Activated naive CD4-positive, alpha-beta T cell treated with anti-CD3 and anti-CD28 coated beads, Interleukin-2, amount 50 U/mL, for 24 hours (primary cell): ENCODE data around the gene PIGS.
"Not testable (repeated sequence)": the region's sequence is repeated elsewhere in the genome, so short reads cannot be mapped to it uniquely, and the experiment has no call there.

Experiments used
- H3K27ac Mint-ChIP-seq: one replicate; pipeline ENCODE4 v1.8.0; 2021; ENCODE audit warnings: mild to moderate bottlenecking, mixed read lengths
- H3K27me3 Mint-ChIP-seq: one replicate; pipeline ENCODE4 v1.8.0; 2021; ENCODE audit warnings: mixed read lengths
- H3K36me3 Mint-ChIP-seq: one replicate; pipeline ENCODE4 v1.8.0; 2021; ENCODE audit warnings: mixed read lengths
- H3K4me1 Mint-ChIP-seq: one replicate; pipeline ENCODE4 v1.8.0; 2021; ENCODE audit warnings: mixed read lengths
- H3K4me3 Mint-ChIP-seq: one replicate; pipeline ENCODE4 v1.8.0; 2021; ENCODE audit warnings: mild to moderate bottlenecking, mixed read lengths
- H3K9me3 Mint-ChIP-seq: one replicate; pipeline ENCODE4 v1.8.0; 2021; ENCODE audit warnings: mixed read lengths

PIGS gene

GRCh38 chr17:28597606-28598383, 26.5 kb upstream of the PIGS start:
- H3K27me3 Mint-ChIP-seq = no peaks in the 10 kb centered on the region
- no peaks in the 10 kb centered on the region for H3K9me3 Mint-ChIP-seq
- H3K36me3 Mint-ChIP-seq = no peaks in the 10 kb centered on the region
- peak overlapping the region; percentile 94 for H3K27ac Mint-ChIP-seq
- H3K4me1 Mint-ChIP-seq = peaks cover 22% of the 10 kb centered on the region
- H3K4me3 Mint-ChIP-seq = peak overlapping the region; percentile 93

DNA sequence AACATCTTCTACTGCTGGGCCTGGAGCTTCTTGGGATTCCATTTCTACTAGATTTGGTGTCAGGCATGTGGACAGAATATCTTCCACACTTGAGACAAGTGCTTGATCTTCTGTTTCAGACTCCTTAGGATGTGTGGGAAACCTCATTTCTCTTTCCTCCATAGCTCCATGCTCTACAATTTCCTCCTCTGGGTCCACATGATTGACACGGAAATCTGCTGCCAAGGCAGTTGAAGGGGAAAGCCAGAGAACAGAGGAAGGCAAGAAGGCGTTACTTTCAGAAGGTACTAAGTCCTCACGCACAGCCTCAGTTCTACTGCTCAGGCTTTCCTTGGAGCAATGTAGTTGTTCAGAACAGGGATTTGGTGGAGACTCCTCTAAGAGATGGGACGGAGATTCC, 20.9 kb upstream of the PIGS start:
- no peak overlapping the region for H3K27ac Mint-ChIP-seq
- H3K27me3 Mint-ChIP-seq = no peaks in the 10 kb centered on the region
- no peaks in the 10 kb centered on the region for H3K9me3 Mint-ChIP-seq
- no peak overlapping the region for H3K4me3 Mint-ChIP-seq
- H3K4me1 Mint-ChIP-seq = no peaks in the 10 kb centered on the region
- H3K36me3 Mint-ChIP-seq = peaks cover 1% of the 10 kb centered on the region

DNA sequence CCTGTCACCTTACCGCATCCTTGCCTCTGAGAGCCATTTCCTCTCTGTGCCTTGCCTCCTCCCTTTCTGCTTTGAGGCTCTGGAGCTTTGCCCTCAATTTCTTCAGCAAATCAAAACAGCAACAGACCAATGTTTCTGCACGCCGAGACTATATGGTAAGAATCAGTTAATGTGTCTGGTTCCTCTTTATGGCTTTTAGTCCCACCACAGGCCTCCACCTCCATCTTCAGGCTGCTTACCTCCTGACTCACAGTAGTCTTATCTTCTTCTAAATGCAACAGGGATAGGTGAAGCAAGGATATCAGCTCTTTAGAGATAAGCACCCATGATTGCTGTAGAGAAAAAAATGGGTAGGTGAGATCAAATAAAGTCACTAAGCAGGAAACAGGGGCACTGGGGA, 14.5 kb upstream of the PIGS start:
- no peaks in the 10 kb centered on the region for H3K27me3 Mint-ChIP-seq
- H3K9me3 Mint-ChIP-seq = no peaks in the 10 kb centered on the region
- H3K4me1 Mint-ChIP-seq = no peaks in the 10 kb centered on the region
- no peak overlapping the region for H3K4me3 Mint-ChIP-seq
- H3K27ac Mint-ChIP-seq = no peak overlapping the region
- H3K36me3 Mint-ChIP-seq = peaks cover 4% of the 10 kb centered on the region

- no peaks in the 10 kb centered on the region for H3K9me3 Mint-ChIP-seq
- H3K27ac Mint-ChIP-seq = no peak overlapping the region
- peaks cover 4% of the 10 kb centered on the region for H3K36me3 Mint-ChIP-seq
- H3K27me3 Mint-ChIP-seq = no peaks in the 10 kb centered on the region
- H3K4me3 Mint-ChIP-seq = no peak overlapping the region
- no peaks in the 10 kb centered on the region for H3K4me1 Mint-ChIP-seq
Observed at GRCh38 chr17:28584434-28584833, 13.1 kb upstream of the PIGS start.

DNA sequence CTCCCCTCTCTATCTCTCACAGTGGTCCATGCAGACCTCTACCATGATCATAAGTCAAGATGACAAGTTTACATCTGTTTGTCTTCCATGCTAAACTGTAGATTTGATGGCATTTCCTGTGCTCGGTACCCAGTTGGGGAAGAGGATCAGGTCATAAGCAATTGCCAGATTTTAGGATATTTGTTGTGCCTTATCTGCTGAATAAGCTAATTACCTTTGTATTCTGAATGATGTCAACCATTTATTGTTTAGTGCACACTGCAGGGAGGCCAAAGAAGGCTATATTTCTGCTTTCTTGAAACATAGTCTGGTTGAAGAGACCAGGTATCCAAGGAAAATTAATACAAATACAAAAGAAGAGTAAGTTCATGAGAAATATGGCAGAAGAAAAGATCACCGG, 11.2 kb upstream of the PIGS start:
- no peak overlapping the region for H3K4me3 Mint-ChIP-seq
- H3K27ac Mint-ChIP-seq = no peak overlapping the region
- H3K27me3 Mint-ChIP-seq = no peaks in the 10 kb centered on the region
- H3K36me3 Mint-ChIP-seq = peaks cover 2% of the 10 kb centered on the region
- no peaks in the 10 kb centered on the region for H3K9me3 Mint-ChIP-seq
- H3K4me1 Mint-ChIP-seq = no peaks in the 10 kb centered on the region

- Mint-ChIP-seq H3K9me3 (no peaks in the 10 kb centered on the region), H3K27me3 (no peaks in the 10 kb centered on the region), H3K4me3 (no peak overlapping the region), H3K36me3 (peaks cover 2% of the 10 kb centered on the region), H3K27ac (no peak overlapping the region), H3K4me1 (peaks cover 13% of the 10 kb centered on the region)
Observed at GRCh38 chr17:28580959-28581358, 9.6 kb upstream of the PIGS start.

GRCh38 chr17:28579526-28579925, 8.2 kb upstream of the PIGS start:
- no peaks in the 10 kb centered on the region for H3K27me3 Mint-ChIP-seq
- H3K4me1 Mint-ChIP-seq = peaks cover 21% of the 10 kb centered on the region
- H3K27ac Mint-ChIP-seq = no peak overlapping the region
- H3K36me3 Mint-ChIP-seq = no peaks in the 10 kb centered on the region
- no peaks in the 10 kb centered on the region for H3K9me3 Mint-ChIP-seq
- no peak overlapping the region for H3K4me3 Mint-ChIP-seq

DNA sequence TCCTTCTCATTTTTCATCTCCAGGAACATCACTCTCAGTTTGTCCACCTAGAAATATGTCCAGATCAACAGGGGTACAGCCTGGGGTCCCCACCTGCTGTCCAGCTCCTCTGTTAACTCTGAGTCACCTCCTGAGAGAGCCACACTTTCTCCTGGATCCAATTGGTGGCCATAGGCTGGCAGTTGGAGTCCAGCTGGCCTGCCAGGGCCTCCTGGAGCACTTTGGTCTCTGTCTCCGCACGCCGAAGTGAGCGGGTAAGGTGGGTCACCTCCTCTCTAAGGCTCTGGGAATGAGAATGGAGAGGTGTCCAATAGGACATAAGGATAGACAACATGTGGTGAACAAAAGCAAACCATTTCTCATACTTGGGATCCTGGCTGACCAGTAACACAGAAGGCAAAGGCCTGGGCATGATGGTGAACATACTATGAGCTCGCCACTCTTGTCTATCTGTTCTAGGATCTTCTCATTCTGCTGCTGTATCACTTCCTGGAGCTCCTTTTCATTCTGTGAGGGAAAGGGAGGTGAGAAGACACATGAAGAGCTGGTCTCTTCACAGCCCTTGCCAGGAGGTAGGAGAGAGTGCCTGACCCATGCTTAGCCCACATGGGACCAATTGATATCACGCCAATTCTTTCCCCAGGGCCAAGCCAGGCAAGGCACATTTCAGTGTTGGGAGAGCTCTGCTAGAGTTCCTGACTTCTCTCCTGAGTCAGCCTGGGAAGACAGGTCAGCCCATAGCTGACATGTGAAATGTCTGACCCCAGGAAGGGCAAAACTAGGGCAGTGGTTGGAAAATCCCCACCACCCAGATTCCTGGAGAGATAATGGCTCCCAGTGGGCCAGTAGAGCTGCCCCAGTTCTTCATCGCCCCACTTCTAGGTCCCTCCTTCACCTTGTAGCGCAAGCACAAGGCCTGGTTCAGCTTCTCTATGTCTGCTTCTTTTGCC, 7.2 kb upstream of the PIGS start:
- Mint-ChIP-seq H3K27ac (no peak overlapping the region), H3K4me3 (no peak overlapping the region), H3K9me3 (no peaks in the 10 kb centered on the region), H3K4me1 (peaks cover 26% of the 10 kb centered on the region), H3K27me3 (no peaks in the 10 kb centered on the region), H3K36me3 (peaks cover 2% of the 10 kb centered on the region)

DNA sequence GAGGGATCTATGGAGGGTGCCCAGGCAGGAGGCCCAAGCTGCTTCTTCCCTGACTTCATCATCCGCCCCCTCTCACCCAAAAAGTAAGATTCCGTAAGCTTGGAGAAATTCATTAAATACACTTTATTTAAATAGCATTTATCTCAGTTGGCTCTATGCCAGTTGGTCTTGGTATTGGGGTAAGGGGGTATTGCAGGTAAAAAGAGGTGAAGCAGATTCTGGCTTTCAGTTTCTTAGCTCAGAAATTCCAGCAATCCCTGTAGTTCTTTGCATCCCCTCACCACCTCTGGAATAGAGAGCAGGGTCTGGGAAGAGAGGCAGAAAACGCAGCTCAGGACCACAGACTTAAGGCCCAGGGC, 6.1 kb upstream of the PIGS start:
- H3K9me3 Mint-ChIP-seq = no peaks in the 10 kb centered on the region
- peaks cover 2% of the 10 kb centered on the region for H3K36me3 Mint-ChIP-seq
- no peak overlapping the region for H3K27ac Mint-ChIP-seq
- peaks cover 35% of the 10 kb centered on the region for H3K4me1 Mint-ChIP-seq
- H3K27me3 Mint-ChIP-seq = no peaks in the 10 kb centered on the region
- no peak overlapping the region for H3K4me3 Mint-ChIP-seq

- H3K9me3 Mint-ChIP-seq = no peaks in the 10 kb centered on the region
- peaks cover 41% of the 10 kb centered on the region for H3K4me1 Mint-ChIP-seq
- peak within 1 kb of the TSS; percentile 79 for H3K27ac Mint-ChIP-seq
- peak within 1 kb of the TSS; percentile 83 for H3K4me3 Mint-ChIP-seq
- peaks cover 2% of the 10 kb centered on the region for H3K36me3 Mint-ChIP-seq
- no peaks in the 10 kb centered on the region for H3K27me3 Mint-ChIP-seq
Observed at GRCh38 chr17:28576758-28577465, 5.6 kb upstream of the PIGS start, which contains the start of gene ALDOC. ALDOC (minus strand) TSS chr17:28576895; CDS start chr17:28575532, 1,363 bp downstream.

DNA sequence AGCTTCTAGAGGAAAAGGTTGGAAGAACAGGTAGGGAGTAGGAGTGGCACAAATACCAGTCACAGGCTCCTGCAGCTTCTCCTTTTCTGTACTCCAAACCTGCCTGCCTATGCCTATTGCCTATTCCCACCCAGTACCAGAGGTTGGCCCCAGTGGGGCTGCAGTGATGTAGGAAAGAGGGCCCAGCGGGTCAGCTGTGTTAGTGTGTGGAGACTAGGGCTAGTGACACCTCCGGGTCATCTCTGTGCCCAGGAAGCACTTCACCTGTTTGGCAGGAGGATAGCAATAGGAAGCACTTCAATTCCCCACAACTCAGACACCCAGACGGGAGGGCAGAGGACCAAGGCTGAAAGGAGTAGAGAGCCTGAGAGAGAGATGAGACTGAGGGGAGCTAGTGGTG, 4.7 kb upstream of the PIGS start:
- H3K9me3 Mint-ChIP-seq, H3K36me3 Mint-ChIP-seq, H3K27me3 Mint-ChIP-seq: not testable (repeated sequence)
- Mint-ChIP-seq H3K4me3 (peak overlapping the region; percentile 83), H3K27ac (peak overlapping the region; percentile 65), H3K4me1 (peaks cover 42% of the 10 kb centered on the region)

DNA sequence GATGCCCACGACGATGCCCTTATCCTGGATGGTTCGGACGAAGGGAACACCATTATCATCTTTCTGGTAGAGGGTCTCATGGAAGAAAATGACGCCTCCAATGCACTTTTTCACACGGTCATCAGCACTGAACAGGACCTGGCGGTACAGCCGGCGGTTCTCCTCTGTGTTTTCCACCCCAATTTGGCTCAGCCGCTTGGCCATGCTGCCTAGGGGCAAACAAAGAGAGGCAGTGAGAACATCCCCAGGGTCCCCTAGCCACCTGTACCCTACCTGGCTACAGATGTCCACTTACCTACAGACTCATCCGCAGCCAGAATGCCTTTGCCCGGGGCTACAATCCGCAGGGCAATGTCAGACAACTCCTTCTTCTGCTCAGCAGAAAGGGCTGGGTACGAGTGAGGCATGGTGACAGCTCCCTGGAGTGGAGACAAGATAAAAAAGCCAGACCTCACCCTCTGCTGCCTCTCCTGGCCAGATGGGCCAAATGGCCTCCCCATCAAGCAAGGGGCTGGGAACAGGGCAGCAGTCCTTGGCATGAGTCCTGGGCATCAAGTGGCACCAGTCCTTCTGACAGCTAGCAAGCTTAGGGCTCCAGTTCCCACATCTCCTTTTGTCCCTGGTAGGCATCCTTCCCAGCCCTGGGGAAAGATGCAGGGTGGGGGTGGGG, 3.9 kb upstream of the PIGS start:
- peaks cover 48% of the 10 kb centered on the region for H3K4me1 Mint-ChIP-seq

GRCh38 chr17:28574526-28574925, 3.2 kb upstream of the PIGS start:
- peaks cover 55% of the 10 kb centered on the region for H3K4me1 Mint-ChIP-seq
- H3K27ac Mint-ChIP-seq = no peak overlapping the region
- H3K36me3 Mint-ChIP-seq = peaks cover 2% of the 10 kb centered on the region
- H3K27me3 Mint-ChIP-seq = no peaks in the 10 kb centered on the region
- no peaks in the 10 kb centered on the region for H3K9me3 Mint-ChIP-seq
- no peak overlapping the region for H3K4me3 Mint-ChIP-seq

More for the DNA sequence above, 3.9 kb upstream of the PIGS start:
- H3K4me3 Mint-ChIP-seq = no peak overlapping the region
- H3K27me3 Mint-ChIP-seq = no peaks in the 10 kb centered on the region
- peak overlapping the region; percentile 59 for H3K27ac Mint-ChIP-seq
- H3K9me3 Mint-ChIP-seq = no peaks in the 10 kb centered on the region
- peaks cover 2% of the 10 kb centered on the region for H3K36me3 Mint-ChIP-seq

DNA sequence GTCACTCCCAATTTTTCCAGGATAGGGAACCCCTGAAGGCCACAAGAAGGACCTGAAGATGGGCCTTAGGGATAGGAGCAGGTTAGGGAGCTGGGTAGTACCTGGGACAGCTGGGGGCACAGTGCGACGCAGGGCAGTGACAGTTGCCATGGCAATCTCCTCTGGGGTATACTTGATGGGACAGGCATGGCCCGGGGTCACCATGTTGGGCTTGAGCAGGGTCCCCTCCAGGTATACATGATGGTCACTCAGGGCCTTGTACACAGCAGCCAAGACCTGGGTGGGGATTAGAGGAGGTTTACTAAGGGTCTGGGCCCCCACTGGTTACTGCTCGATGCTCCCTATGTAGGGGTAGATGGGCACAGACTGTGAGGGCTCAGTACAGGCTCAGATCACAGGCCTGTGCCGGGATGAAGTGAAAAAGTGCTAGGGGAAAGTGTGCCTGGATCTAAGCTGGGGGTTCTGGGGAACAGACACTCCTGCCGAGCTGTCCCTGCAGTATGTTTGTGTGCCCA, 2.7 kb upstream of the PIGS start:
- no peaks in the 10 kb centered on the region for H3K9me3 Mint-ChIP-seq
- no peaks in the 10 kb centered on the region for H3K27me3 Mint-ChIP-seq
- no peak overlapping the region for H3K27ac Mint-ChIP-seq
- H3K4me3 Mint-ChIP-seq = no peak overlapping the region
- peaks cover 58% of the 10 kb centered on the region for H3K4me1 Mint-ChIP-seq
- H3K36me3 Mint-ChIP-seq = peaks cover 2% of the 10 kb centered on the region

- Mint-ChIP-seq H3K4me3 (no peak overlapping the region), H3K27me3 (no peaks in the 10 kb centered on the region), H3K4me1 (peaks cover 60% of the 10 kb centered on the region), H3K36me3 (peaks cover 2% of the 10 kb centered on the region), H3K9me3 (no peaks in the 10 kb centered on the region), H3K27ac (no peak overlapping the region)
Observed at GRCh38 chr17:28573521-28573920, 2.2 kb upstream of the PIGS start.
